IPS-NIHi7 (cell line): ENCODE data around the gene EVI2B.
"Not testable (repeated sequence)": the region's sequence is repeated elsewhere in the genome, so short reads cannot be mapped to it uniquely, and the experiment has no call there.

ENCODE experiments used
- DNase-seq: peaks from one replicate; pipeline ENCODE4 v3.0.0; 2012; ENCODE audit warnings: mixed read lengths; ENCODE audit errors: extremely low spot score

Gene EVI2B, protein sequence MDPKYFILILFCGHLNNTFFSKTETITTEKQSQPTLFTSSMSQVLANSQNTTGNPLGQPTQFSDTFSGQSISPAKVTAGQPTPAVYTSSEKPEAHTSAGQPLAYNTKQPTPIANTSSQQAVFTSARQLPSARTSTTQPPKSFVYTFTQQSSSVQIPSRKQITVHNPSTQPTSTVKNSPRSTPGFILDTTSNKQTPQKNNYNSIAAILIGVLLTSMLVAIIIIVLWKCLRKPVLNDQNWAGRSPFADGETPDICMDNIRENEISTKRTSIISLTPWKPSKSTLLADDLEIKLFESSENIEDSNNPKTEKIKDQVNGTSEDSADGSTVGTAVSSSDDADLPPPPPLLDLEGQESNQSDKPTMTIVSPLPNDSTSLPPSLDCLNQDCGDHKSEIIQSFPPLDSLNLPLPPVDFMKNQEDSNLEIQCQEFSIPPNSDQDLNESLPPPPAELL

DNA sequence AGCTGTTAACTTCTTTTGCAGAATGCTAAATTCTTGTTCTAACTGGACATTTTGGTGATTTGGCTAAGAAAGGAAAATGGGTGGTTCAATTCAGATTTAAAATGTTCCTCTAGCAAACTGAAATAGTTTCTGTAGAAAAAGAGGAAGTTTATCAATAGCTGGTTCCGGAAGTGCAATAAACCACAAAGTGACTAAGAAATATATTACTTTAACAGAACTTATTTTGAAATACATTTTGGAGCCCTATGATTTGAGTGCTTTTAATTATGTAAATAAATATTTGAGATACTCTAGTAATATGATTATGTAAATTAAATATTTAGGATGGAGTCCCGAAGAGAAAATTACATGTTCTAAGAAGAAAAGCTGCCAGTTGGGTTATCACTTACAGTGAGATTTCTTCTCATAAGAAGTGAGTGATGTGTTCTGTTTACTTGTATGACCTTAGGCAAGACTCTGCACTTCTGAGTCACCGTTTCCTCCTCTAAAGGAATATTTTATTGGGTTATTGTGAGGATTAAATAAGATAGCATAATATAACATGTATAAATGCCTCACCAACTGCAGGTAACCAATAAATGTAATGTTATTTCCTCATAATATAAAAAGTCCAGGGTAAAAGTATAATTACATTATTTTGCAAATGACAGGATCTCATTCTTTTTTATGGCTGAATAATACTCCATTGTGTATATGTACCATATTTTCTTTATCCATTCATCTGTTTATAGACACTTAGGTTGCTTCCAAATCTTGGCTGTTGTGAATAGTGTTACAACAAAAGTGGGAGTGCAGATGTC is at the start of gene EVI2B:
EVI2B (minus strand) TSS at position 73 of the 800 bp plus-strand sequence. CDS start 8,445 bp downstream, outside the sequence.
- DNase-seq, result no peak

DNA sequence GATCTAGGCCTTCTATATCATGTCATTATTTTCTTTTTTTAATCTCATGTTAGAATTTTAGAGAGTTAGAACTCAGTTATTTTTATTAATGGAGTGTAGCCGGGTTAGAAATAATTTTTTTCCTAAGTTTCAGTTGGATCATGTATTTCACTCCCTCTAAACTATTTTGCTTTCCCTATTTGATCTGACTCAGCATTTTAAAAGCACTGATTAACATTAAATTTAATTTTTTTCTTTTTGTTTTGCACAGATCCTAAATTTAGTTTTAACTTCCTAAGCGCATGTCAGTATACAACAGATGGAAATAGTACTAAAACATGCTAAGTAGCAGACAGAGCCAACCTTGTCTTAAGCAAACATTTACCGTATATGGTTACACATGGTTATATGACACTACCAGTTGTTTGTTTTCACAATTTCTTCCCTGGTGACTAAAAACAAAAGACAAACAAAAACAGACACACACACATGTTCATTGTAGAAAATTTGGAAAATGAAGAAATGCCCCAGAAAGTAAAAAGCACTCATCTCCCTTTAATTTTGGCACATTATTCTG is 44.1 kb upstream of the EVI2B start:
- no peak for DNase-seq

DNA sequence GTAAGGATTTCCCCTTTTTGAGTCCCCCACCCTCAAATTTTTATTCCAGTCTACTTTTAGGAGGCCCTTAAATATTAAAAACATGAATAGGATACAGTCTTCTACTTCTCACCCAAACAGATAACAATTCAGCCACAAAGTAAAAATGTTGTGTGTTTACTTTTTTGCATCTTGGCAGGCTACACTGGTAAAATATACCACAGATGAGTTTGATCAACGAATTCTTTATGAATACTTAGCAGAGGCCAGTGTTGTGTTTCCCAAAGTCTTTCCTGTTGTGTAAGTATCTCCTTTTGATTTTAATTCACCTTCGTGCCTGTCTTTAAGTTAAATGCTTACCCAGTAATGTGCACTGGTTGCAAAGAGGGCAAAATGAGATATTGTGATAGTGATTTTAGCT is 43.2 kb upstream of the EVI2B start:
- DNase-seq, result no peak

DNA sequence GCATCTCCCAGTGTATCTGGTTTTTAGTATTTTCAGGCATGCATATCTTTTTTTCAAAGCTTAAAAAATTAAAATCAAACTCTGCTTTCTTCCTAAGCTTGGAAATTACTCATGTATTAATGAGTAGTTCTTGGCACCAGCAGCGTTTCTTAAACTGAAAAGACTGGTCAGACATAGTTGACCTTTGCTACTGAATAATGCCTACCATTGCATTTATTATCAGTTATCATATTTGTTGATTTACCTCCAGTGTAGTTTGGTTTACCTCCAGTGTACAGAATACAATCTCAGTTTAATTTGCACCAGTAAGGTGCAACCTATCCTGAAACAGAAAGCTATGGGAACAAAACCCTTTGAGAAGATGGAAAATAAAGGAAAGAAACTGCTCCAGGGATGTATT is 42.1 kb upstream of the EVI2B start:
- no peak for DNase-seq

DNA sequence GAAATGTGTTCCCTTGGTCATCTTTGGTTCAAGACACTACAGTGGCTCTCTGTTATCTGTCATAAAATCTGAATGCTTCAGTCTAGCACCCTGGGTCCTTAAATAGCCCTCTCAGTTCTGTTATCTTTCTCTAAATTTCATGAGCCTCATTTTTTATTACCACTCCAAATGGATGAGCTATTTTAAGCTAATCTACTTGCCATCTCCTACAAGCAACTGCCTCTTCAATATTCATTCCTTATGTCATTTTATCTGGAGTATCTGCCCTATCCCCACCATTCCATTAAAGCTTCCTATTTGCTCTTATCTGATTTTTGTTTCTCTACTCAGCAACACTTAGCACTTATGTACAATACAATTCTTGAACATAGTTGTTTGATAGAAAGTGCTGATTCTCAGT is 35.6 kb upstream of the EVI2B start:
- DNase-seq, result no peak

DNA sequence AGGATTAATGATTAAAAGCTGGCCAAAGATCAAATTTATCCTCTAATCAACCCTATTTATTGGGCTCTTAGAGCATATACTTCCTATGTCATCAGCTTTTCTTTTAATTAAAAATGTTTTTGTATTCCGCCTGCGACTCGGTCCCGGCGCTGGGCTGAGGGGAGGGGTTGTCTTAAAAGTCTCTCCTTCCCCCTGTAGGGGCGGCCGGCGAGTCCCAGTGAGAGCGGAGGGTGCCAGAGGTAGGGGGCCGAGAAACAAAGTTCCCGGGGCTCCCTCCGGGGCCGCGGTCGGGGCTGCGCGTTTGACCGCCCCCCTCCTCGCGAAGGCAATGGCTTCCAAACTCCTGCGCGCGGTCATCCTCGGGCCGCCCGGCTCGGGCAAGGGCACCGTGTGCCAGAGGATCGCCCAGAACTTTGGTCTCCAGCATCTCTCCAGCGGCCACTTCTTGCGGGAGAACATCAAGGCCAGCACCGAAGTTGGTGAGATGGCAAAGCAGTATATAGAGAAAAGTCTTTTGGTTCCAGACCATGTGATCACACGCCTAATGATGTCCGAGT is 31.4 kb upstream of the EVI2B start:
- DNase-seq, result not testable (repeated sequence)

DNA sequence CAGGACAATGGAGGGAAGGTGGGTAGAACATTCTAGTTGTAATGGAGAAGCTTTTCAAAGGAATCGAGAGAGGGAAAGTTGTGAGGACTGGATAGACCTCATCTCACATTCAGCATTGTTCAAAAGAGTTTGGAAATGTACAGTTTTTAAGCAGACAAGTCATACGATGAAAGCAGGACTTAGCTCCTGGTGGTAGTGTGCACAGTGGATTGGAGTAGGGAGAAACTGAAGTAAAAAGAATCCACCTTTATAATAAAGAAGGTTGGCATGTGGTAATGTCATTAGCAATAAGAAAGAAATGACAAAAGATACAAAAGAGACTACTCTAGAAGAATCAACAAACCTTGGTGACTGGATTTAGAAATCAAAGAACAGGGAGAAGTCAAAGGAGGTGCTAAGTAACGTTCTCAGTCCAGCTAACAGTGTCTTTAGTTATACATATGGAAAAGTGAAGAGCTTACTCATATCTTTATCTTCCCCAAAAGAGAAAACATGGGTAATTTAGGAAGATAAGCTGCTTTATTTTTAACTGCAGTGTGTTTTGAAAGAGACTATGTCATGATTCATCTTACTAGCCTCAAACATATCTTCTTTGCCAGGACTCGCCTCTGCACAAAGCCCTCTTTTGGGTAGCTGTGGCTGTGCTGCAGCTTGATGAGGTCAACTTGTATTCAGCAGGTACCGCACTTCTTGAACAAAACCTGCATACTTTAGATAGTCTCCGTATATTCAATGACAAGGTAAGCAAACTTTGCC is 26.2 kb upstream of the EVI2B start:
- DNase-seq, result no peak

DNA sequence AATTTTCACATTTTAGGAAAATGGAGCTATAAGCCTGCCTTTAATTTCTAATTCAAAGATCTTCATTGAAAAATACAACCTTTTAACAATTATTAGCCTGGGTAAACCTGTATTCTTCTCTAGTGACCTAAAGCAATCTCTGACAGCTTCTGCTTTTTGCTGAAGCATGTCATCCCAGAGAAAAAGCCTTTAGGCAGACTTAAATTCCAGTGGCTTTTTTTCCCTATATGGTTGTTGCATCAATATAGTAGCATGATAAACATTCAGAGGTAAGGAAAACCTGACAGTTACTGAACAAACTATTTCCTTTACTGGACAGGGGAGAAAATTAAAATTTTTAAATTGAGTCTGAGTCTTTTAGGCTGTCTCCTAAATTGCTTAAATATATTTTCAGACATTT is 15.4 kb upstream of the EVI2B start:
- DNase-seq, result no peak

DNA sequence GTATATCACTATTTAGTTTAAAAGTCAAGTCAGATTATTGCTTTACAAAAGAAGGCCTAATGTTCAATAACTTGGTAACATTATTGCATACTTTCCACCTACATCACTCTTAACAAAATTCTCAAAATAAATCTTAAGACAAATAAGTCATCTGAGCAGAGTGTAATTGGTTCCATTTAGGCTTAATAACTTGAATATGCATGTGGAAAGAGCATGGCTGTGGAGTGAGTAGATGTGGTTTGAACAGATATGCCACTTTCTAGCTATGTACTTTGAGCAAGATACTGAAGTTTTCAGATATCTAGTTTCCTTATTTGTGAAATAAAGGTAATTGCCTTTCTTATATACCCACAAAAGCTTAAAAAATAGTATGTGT is 14.3 kb upstream of the EVI2B start:
- no peak for DNase-seq

DNA sequence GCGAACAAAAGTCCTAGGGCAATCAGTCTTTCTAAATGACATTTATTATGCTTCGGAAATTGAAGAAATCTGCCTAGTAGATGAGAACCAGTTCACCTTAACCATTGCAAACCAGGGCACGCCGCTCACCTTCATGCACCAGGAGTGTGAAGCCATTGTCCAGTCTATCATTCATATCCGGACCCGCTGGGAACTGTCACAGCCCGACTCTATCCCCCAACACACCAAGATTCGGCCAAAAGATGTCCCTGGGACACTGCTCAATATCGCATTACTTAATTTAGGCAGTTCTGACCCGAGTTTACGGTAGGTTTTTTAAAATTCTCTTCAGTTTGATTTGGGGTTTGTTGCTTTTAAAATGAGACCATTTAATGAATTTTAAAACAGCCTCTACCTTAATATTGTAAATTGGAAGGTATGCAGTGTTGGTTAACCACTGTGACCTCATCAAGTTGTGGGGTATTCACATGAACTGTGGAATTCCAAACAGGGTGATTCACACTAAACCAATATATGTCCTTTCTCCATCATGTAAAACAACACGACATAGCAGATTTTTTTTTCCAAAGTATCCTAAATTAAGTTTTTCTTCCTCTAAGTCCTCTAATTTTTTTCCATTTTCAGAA is 13.8 kb upstream of the EVI2B start:
- no peak for DNase-seq

DNA sequence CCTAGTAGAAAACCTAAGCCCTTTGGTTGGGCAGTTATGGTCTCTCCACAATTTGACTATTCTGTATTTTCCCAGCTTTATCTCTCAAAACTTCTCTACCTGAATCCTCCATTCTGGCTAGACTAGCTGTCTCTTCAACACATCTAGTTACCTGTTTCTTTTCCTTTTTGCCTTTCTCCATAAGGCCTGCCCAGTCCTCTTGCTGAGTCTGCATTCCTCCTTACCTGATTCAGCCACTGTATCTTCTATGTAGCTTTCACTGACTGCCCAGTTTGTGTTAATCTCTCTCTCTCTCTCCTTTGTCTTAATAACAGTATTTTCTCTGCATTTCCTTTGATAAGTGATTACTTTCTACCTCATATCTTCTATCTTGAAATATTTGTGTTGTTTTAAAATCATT is 9.7 kb upstream of the EVI2B start:
- no peak for DNase-seq

DNA sequence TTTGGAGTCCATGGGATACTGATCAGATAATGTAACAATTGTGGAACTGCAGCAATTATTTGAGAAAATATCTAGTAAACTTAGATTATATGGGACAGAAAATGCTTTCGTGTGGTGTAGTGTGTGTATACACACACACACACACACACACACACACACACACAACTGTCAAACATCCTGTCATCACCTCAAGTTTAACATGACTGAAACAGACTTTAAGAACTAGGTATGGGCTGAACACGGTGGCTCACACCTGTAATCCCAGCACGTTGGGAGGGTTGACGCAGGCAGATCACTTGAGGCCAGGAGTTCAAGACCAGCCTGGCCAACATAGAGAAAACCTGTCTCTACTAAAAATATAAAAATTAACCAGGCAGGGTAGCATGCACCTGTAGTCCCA is 8.1 kb upstream of the EVI2B start:
- no peak for DNase-seq

DNA sequence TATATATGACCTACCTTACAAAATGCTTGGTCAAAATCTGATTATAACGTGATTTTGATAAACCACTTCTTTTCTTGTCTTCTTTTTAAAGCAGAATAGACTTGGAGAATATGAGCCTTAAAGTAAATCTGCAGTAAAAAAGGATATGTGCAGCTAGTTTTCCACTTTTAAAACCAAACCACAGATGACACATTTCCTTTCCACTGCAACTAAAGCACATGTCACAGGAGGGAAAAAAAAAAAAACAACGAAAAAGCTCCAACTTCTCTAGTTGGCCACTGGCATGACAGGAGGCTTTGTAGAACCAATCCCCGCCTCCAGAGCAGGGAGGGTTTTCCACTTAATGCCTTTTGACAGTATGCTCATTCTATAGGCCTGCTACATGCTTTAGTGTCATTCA is 7.6 kb upstream of the EVI2B start, which contains the start of gene EVI2A:
EVI2A (minus strand) TSS at position 142 of the 400 bp plus-strand sequence. CDS start 2,609 bp downstream, outside the sequence.
- DNase-seq, result no peak

DNA sequence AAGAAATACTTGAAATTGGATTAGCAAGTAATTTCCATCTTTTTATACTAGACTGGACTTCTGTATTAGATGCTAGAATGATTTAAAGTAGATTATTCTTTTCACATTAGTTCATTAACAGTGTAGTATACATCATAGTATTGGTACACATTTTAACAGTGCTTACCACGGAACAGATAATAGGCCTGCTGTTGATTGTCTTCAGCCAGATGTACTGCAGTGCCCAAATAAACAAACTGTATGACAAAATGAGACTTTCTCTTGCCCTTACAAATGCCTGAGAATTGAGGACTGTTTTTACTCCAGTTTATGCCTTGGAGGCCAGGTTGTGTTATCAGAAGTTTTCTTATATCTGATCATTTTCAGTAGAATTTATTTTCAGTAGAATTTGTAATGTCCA is 6.9 kb upstream of the EVI2B start:
- DNase-seq, result no peak

DNA sequence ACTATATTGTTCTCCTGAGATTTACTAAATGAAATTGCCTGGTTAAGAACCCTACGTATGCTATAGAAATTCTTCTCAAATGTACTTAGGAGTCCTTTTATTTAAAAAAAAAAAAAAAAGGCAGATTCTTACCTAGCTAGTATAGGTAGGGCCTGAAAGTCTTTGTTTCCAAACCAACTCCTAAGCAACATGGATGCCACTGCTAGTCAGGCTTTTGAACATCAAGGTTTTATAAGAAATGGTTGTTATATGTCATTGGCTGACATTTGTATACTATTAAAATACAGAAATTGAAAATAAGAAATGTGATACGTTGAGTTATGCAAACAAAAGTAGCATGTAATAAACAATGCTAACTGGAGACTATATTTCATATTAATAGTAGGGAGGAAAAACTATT is 6.4 kb upstream of the EVI2B start:
- DNase-seq, result no peak

DNA sequence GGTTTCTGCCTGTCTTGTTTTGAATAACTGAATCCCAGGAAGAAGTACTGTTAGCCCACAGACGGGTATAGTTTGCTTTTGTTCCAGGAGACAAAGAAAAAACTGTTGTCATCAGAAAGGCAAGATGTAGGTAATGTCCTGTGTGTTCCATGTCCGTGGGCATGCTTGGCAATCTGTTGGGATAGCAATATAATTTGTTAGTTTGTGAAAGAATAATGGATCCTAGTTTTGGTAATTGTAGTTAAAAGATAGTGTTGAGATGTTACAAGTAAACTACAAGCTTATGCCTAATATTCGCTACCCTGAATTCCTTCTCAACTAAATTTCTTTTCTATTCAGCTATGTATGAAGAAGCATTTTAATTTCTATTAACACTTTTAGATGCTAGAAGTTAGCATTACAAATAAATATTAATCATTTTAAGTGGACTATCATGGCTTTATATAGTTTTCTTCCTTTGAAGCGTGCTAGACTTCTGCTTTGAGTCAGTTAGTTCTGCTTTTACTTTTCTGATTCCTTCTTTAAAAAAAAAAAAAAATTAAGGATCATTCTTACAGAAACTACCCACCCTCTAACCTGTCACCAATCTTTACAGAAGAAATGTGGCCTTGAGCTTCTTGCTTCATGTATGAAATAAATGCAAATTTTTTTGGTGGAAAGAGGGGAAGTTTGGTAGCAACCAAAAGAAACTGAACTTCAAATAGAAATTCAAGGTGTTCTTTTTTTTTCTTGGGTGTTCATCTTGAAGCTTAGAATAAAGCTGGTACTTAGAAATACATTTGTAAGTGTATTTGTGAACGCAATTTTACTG is 5.2 kb upstream of the EVI2B start:
- no peak for DNase-seq

DNA sequence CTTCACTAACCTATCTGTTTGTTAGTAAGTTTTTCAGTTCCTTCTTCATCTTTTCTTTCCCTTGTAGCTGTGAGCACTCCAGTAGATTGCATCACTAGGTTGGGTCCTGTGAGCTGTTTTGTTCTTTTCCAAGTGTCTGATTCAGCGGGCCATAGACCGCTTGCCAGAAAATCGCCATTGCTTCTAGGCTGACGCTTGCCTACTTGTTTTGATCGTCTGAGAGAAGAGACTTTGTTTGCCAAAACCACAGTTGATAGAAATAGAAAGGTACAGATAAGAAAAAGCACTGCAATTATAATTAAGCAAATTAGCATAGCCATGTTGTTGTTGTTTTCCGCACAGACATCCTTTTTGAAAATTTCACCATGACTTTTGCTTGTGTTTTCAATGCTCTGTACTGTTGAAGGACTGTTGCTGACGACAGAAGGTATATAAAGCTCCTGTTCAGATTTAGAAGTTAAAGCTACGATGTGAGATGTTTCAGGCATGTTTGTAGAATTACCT is 4.5 kb upstream of the EVI2B start:
- DNase-seq, result no peak

DNA sequence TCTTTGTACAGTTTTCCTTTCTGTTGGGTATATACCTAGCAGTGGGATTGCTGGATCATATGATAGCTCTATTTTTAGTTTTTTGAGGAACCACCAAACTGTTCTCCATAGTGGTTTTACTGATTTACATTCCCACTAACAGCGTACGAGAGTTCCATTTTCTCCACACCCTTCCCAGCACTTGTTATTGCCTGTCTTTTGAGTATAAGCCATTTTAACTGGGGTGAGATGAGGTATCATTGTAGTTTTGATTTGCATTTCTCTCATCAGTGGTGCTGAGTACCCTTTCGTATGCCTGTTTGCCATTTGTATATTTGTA is 887 bp upstream of the EVI2B start:
- no peak for DNase-seq

DNA sequence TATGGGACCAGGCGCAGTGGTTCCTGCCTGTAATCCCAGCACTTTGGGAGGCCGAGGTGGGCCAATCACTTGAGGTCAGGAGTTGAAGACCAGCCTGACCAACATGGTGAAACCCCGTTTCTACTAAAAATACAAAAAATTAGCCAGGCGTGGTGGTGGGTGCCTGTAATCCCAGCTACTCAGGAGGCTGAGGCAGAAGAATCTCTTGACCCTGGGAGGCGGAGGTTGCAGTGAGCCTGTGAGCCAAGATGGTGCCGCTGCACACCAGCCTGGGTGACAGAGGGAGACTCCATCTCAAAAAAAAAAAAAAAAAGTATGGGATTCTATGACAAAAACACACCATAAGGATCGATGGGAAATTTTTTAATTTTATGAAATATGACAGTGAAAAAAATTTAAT is 1.6 kb downstream of the EVI2B start:
- DNase-seq, result not testable (repeated sequence)

DNA sequence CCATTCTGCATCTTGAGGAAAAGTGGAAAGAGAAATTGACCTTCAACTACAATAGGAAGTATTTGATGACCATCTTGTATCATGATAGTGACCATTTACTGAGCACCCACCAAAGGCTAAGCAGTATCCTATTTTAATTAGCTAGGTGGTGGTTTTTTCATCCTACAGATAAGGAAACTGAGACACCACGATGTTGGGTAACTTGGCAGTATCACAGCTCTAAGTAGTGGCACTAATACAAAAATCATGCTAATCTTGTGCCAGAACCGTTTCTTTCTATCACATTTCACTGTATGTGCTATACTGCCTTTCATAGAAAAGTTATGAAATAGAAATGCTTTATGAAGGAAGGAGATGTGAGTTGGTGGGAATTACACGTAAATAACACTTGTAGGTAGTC is 2.3 kb downstream of the EVI2B start:
- no peak for DNase-seq
